ENCODE results near the gene ATP8A2. TPM values are rescaled to one million over a fixed set of nuclear protein-coding genes. Genes with fewer than 3 reads are reported as not detected.

Gene ATP8A2
- total and polyA plus RNA-seq, 11 donors: 0.01 to 0.29 (median 0.05) TPM; not detected in 2

DNA sequence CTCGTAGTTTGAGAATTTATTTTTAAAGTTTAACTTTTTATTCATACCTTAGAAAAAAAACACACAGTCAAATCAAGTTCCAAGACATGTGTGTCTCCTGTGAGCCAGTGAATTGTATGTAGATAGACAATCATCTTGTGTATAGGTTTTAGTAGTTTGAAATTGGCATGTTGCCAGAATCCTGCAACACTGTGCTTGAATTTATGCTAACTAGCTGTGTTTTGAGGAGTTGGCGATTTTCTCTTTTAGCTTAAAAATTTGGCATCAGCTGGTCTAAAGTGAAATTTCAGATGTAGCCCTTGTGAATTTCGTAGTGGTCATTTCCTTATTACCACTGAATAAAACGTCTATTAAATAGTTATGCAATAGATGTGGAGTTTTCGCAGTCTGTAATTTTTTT lies 213.2 kb downstream of the ATP8A2 start:
- no peak for ATAC-seq
- WGBS, 4 donors: 52 to 67% (median 61%) methylated on average over 5 of the region's 5 CpGs

DNA sequence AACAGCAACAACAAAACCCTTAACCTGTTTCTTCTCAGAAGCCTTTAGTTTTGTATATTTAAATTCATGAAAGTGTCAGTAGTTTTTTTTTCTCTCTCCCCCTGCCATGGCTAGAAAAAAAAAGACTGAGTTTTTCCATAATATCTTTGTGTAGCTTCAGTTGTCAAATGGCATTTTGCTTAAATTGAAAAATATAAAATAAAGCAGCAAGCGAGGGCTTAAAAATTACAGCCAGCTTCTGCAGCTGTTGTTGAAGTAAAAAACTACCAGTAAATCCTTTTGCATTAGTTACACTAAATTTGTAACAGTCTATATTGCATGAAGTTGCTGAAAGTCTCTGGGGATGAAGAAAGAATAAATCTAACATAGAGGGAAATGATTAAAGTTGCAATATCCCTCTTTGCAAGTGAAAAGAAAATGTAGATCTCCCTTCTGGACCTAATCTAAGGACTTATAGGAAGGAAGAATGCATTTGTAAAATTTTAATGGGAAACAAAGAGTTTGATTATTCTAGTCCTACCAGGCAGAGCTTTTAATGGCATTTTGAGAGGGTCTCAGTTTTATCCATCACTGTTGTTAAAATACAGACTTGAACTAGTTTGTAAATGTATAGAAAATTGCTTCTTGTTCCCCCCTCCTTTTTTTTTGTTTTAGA lies 215.7 kb downstream of the ATP8A2 start:
- intact Hi-C loops (cut with DNase I): no loop called here
- DNase-seq (no peak), ATAC-seq (no peak)
- no peaks in the 10 kb centered on the region for H3K36me3 ChIP-seq
- peaks cover 0 to 59% (median 3%) of the 10 kb centered on the region in 9 donors for H3K27me3 ChIP-seq
- 74 to 87% (median 77%) methylated on average over 1 of the region's 1 CpG for WGBS, 4 donors
- H3K4me3 ChIP-seq: no peak overlapping the region
- TF ChIP-seq POLR2A (IDR thresholded peaks at IDR 0.05): no peak
- TF ChIP-seq, protein P1, sequence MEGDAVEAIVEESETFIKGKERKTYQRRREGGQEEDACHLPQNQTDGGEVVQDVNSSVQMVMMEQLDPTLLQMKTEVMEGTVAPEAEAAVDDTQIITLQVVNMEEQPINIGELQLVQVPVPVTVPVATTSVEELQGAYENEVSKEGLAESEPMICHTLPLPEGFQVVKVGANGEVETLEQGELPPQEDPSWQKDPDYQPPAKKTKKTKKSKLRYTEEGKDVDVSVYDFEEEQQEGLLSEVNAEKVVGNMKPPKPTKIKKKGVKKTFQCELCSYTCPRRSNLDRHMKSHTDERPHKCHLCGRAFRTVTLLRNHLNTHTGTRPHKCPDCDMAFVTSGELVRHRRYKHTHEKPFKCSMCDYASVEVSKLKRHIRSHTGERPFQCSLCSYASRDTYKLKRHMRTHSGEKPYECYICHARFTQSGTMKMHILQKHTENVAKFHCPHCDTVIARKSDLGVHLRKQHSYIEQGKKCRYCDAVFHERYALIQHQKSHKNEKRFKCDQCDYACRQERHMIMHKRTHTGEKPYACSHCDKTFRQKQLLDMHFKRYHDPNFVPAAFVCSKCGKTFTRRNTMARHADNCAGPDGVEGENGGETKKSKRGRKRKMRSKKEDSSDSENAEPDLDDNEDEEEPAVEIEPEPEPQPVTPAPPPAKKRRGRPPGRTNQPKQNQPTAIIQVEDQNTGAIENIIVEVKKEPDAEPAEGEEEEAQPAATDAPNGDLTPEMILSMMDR (IDR thresholded peaks at IDR 0.05): no peak
- no peak overlapping the region for H3K27ac ChIP-seq
- no peaks in the 10 kb centered on the region for H3K4me1 ChIP-seq
- no peaks in the 10 kb centered on the region for H3K9me3 ChIP-seq

More for the DNA sequence above, 213.2 kb downstream of the ATP8A2 start:
- TF ChIP-seq, protein P1 (IDR thresholded peaks at IDR 0.05): no peak
- no peak for TF ChIP-seq POLR2A (IDR thresholded peaks at IDR 0.05)
- Histone ChIP-seq H3K27me3 (peaks cover 0 to 52% (median 3%) of the 10 kb centered on the region in 9 donors), H3K4me1 (no peaks in the 10 kb centered on the region), H3K36me3 (no peaks in the 10 kb centered on the region), H3K27ac (no peak overlapping the region), H3K9me3 (no peaks in the 10 kb centered on the region), H3K4me3 (no peak overlapping the region)
- DNase-seq: no peak
- intact Hi-C loops (cut with DNase I): no loop called here

DNA sequence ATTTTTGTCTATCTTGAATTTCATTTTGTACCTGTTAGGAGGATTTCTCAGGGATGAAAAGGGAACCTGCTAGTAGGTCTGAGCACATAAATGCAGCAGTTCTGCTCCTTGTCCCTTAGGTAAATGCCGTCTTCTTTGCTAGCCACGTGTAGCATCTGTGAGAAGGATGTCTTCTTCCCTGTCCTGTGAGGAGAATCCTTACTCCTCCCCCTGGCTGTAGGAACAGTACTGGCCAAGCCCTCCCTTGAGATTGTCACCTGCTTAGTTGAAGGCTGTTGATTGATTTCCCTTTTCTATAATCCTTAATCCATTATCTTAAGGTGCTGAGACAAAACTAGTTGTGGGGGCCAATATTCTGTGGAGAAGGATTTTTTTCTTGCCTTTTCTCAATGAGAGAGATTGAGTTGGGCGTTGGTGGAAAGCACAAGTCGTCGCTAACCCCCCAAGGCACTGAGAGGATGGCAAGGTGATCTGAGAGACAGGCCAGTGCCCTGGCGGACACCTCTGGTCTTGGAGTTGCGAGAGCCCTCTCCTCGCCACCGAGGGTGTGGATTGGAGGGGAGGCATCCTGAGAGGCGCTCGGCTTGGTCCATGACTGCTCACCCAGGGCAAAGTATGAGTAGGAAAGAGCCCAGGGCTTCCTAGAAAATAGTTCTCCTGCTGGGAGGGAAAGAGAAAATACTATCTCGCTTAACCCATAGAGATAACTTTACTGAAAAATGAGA lies 216.7 kb downstream of the ATP8A2 start:
- H3K27me3 ChIP-seq: peaks cover 0 to 57% (median 0%) of the 10 kb centered on the region in 9 donors
- no peaks in the 10 kb centered on the region for H3K4me1 ChIP-seq
- DNase-seq: no peak
- H3K4me3 ChIP-seq: no peak overlapping the region
- TF ChIP-seq, protein P1 (IDR thresholded peaks at IDR 0.05): no peak
- no peak for TF ChIP-seq POLR2A (IDR thresholded peaks at IDR 0.05)
- intact Hi-C loops (cut with DNase I): no loop called here
- ATAC-seq: no peak
- H3K27ac ChIP-seq: no peak overlapping the region
- WGBS, 4 donors: 79 to 84% (median 81%) methylated on average over 12 of the region's 12 CpGs
- H3K36me3 ChIP-seq: no peaks in the 10 kb centered on the region
- no peaks in the 10 kb centered on the region for H3K9me3 ChIP-seq

DNA sequence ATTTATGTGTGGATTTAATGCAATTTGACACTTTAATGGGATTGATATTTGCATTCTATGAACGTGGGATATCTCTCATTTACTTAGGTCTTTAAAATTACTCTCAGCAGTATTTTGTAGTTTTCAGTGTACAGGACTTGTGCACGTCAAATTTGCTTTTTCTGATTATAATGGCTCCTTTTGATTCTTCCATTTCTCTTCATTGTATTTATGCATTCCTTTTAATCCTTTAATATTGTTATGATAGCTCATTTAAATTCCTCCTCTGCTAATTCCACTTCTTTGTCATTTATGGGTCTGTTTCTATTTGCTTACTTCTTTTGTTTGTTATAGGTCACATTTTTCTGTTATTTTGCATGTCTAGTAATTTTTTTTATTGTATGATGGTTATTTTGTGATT lies 226.6 kb downstream of the ATP8A2 start:
- intact Hi-C loops (cut with DNase I): no loop called here
- Histone ChIP-seq H3K27ac (no peak overlapping the region), H3K36me3 (no peaks in the 10 kb centered on the region), H3K27me3 (peaks cover 0 to 7% (median 0%) of the 10 kb centered on the region in 9 donors), H3K4me3 (no peak overlapping the region), H3K4me1 (no peaks in the 10 kb centered on the region), H3K9me3 (no peaks in the 10 kb centered on the region)
- 75 to 82% (median 78%) methylated on average over 2 of the region's 2 CpGs for WGBS, 4 donors
- ATAC-seq (no peak), DNase-seq (no peak)
- TF ChIP-seq, protein P1 (IDR thresholded peaks at IDR 0.05): no peak
- no peak for TF ChIP-seq POLR2A (IDR thresholded peaks at IDR 0.05)

All from heart left ventricle (tissue), 16 donors.